Measurements from ENCODE around the gene WNK3. TPM values are rescaled to one million over a fixed set of nuclear protein-coding genes. Genes with fewer than 3 reads are reported as not detected.

WNK3 gene
- total RNA-seq, 1 donor from 2014 or later = 1.1 TPM

DNA sequence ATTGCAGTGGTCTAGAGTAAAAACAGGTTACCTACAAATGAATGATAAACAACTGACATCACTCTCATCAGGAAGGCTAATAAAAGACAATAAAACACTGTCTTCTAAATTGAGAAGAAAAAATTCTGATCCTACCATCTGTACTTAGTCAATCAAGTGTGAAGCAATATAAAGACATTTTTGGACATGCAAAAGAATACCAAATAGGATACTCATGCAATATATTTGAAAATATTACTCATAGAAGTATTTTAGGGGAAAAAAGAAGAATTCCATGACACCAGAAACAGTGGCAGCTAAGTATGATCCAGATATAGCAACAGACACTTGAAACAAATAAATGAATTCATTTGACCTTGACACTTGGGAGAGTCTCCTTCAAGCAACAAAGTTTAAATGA, 111.0 kb downstream of the WNK3 start:
- DNase-seq (ENCODE audit: extremely low read depth, low read depth, low spot score) = no peak

- no peak for DNase-seq (ENCODE audit: extremely low read depth, low read depth, low spot score)
These were observed 119.3 kb downstream of the WNK3 start for GRCh38 chrX:54238588-54238987.

DNA sequence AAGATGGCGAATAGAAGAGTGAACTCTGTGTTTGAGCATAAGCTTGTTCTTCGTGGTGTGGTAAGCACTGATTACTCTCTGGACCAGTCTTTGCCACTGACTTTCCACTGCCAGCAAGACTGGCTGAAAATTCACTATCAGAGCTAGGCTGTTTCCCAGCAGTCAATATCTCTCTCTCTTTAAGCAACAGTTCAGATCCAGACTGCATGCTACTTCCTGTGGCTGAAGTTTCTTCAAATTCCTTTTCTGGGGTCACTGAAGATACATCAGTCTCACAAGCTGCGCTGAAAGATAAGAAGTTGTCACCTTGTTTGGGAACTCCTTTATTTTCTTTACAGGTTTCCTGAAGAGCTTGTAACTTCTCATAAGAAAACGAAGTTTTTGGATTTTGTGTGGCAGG, 120.8 kb downstream of the WNK3 start:
- DNase-seq (ENCODE audit: extremely low read depth, low read depth, low spot score) = no peak

GRCh38 chrX:54230435-54231148, 127.3 kb downstream of the WNK3 start:
- no peak for DNase-seq (ENCODE audit: extremely low read depth, low read depth, low spot score)

DNA sequence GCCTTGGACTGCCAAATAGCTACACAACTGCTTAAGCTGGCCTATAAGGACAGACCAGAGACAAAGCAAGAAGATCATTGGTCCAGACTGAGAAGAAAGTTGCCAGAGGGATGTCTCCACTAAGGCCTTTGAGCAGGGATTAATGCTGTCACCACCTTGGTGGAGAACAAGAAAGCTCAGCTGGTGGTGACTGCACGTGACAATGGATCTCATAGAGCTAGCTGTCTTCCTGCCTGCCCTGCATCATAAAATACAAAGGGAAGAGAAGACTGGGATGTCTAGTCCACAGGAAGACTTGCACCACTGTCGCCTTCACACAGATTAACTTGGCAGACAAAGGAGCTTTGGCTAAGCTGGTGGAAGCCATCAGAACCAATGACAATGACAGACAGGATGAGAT, 134.3 kb downstream of the WNK3 start:
- DNase-seq (ENCODE audit: extremely low read depth, low read depth, low spot score) = no peak

- no peak for DNase-seq (ENCODE audit: extremely low read depth, low read depth, low spot score)
These were observed 144.2 kb downstream of the WNK3 start for GRCh38 chrX:54213603-54214002.

DNA sequence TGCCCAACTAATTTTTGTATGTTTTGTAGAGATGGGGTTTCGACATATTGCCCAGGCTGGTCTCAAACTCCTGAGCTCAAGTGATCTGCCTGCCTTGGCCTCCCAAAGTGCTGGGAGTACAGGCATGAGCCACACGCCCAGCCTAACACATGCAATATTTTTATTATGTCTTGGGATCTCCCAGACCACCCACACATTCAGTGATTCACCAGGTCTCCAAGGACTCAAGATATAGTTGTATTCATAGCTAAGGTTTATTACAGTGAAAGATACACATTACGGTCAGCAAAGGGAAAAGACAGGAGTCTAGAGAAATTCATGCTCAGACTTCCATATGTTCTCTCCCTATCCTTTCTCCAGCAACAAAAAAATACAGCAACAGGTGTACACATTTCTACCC, 149.3 kb downstream of the WNK3 start:
- DNase-seq (ENCODE audit: extremely low read depth, low read depth, low spot score) = no peak

DNA sequence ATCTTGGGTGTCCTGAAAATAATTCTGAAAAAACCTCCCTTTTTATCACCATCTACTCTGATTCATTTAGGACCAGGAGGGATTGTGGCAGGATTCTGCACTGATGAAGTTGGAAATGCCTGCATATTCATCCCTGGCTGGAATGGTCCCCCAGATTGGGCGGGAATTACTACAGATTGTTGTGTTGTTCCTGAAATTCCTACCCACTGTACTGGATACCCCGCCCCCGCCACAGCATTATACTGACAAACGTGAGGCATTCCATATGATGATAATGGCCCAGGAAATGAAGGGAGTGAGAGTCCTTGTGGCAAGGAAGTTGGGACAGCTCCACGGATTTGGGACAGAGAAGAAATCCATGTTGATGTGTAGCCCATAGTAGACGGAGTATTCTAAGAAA, 159.6 kb downstream of the WNK3 start:
- DNase-seq (ENCODE audit: extremely low read depth, low read depth, low spot score) = no peak

GRCh38 chrX:54194982-54195588, 162.8 kb downstream of the WNK3 start:
- DNase-seq (ENCODE audit: extremely low read depth, low read depth, low spot score) = no peak

DNA sequence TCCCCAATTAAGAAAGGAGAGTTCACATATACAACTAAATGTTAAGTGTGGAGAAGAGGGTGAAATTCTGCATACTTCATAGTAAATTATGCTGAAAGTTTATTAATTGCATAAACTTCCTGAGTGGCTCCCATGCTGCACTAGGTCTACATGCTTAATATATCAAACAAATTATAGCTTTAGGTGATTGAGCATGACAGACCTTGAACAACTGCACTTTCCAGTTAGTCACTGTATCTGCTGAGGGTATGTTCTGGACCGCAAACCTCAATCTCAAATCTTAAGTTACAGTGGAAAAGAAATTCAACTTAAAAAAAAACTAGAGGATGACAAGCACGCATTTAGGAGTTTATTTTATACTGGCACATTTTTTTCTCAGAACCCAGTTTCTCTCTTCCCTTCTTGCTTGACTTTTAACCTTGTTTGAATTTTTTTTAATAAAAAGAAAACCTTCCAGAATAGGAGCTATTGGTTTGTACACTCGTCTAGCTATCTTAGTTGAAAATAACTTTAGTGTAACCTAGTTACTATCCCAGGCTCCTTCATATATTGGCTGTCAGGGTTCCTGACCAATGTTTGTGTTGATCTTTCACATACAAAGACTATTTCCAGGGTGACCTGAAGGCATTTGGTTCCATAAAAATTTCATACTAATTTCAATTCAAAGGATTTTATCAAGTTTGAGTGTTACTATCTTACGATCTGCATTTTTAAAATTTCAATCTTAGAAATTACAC, 164.6 kb downstream of the WNK3 start:
- DNase-seq (ENCODE audit: extremely low read depth, low read depth, low spot score) = no peak

DNA sequence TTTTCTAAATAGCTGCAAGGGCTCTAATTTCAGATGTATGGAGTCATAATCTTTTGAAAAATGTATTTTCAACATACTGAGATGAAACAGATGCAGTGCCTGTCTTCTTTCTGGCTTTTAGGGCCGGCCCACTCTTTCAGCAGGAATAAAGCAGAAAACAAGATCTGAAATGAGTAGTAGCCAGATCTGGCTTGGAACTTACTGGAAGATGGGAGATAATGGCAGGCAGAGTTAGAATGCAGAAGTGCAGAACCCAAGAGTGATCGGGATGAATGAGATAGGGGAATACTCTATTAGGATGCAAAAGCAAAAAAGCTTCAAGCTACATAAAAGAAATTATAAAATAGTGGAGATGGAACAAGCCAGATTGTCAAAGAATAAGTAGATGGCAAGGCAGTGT, 173.4 kb downstream of the WNK3 start:
- DNase-seq (ENCODE audit: extremely low read depth, low read depth, low spot score) = no peak

- DNase-seq (ENCODE audit: extremely low read depth, low read depth, low spot score) = no peak
These were observed 174.8 kb downstream of the WNK3 start, which contains the start of gene FAM120C for GRCh38 chrX:54182864-54183613. TSS of gene FAM120C (minus strand) at chrX:54183254. CDS start at chrX:54183198, 56 bp downstream.

- no peak for DNase-seq (ENCODE audit: extremely low read depth, low read depth, low spot score)
These were observed 175.5 kb downstream of the WNK3 start for GRCh38 chrX:54182194-54182863.

DNA sequence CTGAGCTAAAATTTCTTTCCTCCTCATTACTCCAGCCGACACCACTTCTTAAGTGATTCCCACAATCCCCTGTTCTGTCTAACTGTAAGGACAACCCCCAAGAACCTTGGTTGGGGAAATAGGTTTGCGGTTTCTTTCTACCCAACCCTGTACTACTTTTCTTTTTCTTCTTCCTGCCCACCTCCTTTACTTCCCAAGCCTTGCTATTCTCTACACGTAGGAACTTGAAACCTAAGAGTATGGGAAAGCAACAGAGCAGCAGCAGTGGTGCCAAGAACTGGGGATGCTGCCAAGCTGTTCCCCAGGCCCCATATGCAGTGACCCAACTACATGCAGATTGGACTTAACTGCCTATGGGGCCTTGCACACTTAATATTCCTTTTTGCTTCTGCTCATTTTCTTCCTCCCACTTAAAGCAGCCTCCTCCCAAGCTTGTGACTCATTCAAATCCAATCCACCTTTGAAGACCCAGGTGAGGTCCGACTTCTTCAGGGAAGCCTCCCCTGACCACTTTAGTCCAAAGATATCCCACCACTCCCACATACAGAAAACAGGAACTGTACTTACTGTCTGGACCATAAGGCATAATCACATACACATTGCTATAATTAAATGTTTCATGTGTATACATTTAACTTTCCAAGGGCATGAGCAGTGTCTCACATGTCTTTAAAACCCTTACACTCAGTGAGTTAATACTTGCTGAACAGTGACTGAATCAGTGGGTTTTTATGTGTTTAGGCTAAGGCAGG, 176.5 kb downstream of the WNK3 start:
- DNase-seq (ENCODE audit: extremely low read depth, low read depth, low spot score) = no peak

- no peak for DNase-seq (ENCODE audit: extremely low read depth, low read depth, low spot score)
These were observed 177.4 kb downstream of the WNK3 start for GRCh38 chrX:54180403-54180802.

GRCh38 chrX:54178100-54178940, 179.5 kb downstream of the WNK3 start:
- peak; percentile 34 for DNase-seq (ENCODE audit: extremely low read depth, low read depth, low spot score)

GRCh38 chrX:54177306-54177705, 180.5 kb downstream of the WNK3 start:
- DNase-seq (ENCODE audit: extremely low read depth, low read depth, low spot score) = no peak

GRCh38 chrX:54173791-54174190, 184.1 kb downstream of the WNK3 start:
- no peak for DNase-seq (ENCODE audit: extremely low read depth, low read depth, low spot score)

DNA sequence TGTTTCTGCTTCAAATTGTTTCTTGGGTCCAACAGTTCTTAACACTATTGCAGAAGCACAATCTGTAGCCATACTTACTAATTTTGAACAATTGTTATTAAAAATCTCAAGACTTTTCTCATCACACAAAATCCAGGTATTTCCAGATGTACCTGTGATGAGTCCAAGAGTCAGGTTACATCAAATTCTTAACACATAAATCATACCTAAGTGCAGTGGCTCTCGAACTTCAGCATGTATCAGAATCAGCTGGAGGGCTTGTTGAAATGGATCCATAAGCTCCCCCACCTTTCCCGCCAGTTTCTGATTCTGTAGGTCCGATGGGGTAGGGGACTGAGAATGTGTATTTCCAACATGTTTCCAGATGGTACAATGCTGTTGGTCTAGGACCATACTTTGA, 185.4 kb downstream of the WNK3 start:
- DNase-seq (ENCODE audit: extremely low read depth, low read depth, low spot score) = no peak
